H7 (cell line): ENCODE results near the gene RBBP9. TPM values are rescaled to one million over a fixed set of nuclear protein-coding genes. Genes with fewer than 3 reads are reported as not detected.

Source experiments
- DNase-seq: peaks from one replicate; pipeline ENCODE4 v3.0.0; 2012
- H3K27me3 ChIP-seq: 2 replicates; pipeline ENCODE4 v1.6.0; 2011; ENCODE audit warnings: mild to moderate bottlenecking, low read length; ENCODE audit not compliant: control insufficient read depth, insufficient read depth
- H3K36me3 ChIP-seq: replicated peaks from 2 replicates; pipeline ENCODE4 v1.5.1; 2011; ENCODE audit warnings: low read length; ENCODE audit not compliant: control insufficient read depth, insufficient read depth
- H3K4me3 ChIP-seq: 2 replicates; pipeline ENCODE4 v1.5.1; 2011; ENCODE audit warnings: low read depth, mild to moderate bottlenecking, control low read depth, low read length, moderate library complexity; ENCODE audit not compliant: insufficient read depth
- total RNA-seq: library from RNA; depleted of rRNA; stranded (reverse); fragments of >200 nt; shearing (Covaris generic); gene quantifications from 2 replicates; pipeline ENCODE4 v1.2.3, GENCODE V29; 2014; rRNA removed

Gene RBBP9
- total RNA-seq, 1 experiment from 2014 or later = 17.0 TPM

DNA sequence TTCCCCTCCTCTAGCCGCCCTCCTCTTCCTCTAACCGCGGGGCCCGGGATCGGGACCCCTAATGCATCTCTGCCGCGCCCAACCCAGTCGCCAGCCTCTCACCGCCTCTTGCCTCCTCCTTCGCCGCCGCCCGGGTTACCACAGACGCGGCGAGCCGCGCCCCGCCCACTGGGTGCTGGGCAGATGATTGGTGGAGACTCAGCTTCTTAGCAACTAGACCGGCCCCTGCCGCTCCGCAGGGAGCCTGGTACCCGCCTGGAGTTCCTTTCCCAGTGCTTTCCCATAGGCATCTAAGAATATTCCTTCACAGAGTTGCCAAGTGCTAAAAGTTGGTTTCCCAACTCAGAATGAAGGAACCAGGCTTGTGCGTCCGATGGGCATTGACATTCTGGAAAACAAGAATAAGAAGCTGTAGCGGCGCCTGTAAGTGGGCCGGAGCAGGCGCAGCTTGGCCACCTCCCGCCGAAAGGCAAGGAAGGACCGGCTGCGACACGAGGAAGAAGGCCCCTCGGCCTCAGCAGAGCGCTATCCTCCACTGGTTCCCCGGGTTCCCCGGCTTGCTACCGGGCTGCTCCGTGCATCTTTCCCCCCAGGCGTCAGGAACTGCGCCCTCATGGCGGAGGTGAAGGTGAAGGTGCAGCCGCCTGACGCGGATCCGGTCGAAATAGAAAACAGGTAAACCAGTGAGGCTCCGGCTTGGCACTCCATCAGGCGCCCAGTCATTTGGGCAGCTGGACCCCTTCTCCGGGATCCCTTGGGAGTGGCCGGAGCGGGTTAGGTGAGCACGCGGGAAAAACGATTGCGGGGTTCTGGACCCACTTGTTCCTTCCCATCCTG, 29.9 kb downstream of the RBBP9 start, which contains the start of the genes DZANK1 and POLR3F:
DZANK1 (minus strand) TSS at position 137 of the 837 bp plus-strand sequence. CDS start 1,672 bp downstream, outside the sequence.
POLR3F (plus strand) TSS at position 497 of the 837 bp plus-strand sequence; CDS start at position 614, 117 bp downstream.
- Histone ChIP-seq H3K27me3 (no peaks in the 10 kb centered on the region), H3K4me3 (peak within 1 kb of the TSS; percentile 76), H3K36me3 (no peaks in the 10 kb centered on the region)
- peak; percentile 97 for DNase-seq

- Histone ChIP-seq H3K27me3 (no peaks in the 10 kb centered on the region), H3K4me3 (peak overlapping the region; percentile 76), H3K36me3 (no peaks in the 10 kb centered on the region)
- DNase-seq = no peak
Observed at GRCh38 chr20:18466574-18466893, 30.5 kb downstream of the RBBP9 start.

DNA sequence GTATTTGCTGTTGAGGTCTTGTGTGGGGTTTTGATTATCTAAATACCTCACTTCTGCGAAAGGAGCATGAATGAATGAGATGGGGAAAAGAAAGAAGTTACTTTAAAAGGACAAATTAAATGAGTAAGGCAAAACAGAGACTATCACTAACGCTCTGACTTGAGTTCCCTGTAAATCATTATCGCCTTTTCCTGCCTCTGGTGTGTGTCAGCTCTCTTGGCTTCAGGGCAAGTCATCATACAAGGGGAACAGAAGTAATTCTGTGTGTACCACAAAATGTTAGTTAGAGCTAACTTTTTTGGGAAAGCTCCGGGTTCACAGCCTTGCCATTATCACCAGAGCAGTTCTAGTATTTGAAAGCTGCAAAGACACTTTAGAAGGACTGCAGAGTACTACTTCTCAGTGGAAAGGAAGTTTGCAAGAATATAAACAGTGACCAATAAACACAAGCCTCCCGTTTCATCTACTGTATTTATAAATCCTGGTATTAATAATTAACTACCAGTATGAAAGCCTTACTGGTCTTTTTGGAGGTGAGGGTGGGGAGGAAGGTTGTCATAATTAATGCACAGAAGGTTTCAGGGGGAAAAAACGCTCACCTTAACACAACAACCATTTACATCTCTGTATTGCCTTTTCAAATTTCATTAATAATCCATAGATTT, 31.4 kb downstream of the RBBP9 start:
- H3K36me3 ChIP-seq = no peaks in the 10 kb centered on the region
- H3K27me3 ChIP-seq = no peaks in the 10 kb centered on the region
- no peak overlapping the region for H3K4me3 ChIP-seq
- DNase-seq = no peak

DNA sequence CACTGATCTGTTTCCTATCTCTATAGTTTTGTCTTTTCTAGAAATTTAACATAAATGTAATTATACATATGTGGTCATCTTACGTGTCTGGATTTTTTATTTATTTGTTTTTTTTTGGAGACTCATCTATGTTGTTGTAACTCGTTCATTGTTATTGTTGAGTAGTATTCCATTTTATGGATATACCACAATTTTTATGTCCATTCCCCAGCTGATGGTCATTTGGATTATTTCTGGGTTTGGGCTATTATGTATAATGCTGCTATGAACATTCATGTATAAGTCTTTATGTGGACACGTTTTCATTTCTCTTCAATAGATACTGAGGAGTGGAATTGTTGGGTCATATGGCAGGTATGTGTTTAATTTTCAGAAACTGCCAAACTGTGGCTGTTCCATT, 40.4 kb downstream of the RBBP9 start:
- no peak overlapping the region for H3K4me3 ChIP-seq
- H3K27me3 ChIP-seq = no peaks in the 10 kb centered on the region
- no peaks in the 10 kb centered on the region for H3K36me3 ChIP-seq
- DNase-seq = no peak

DNA sequence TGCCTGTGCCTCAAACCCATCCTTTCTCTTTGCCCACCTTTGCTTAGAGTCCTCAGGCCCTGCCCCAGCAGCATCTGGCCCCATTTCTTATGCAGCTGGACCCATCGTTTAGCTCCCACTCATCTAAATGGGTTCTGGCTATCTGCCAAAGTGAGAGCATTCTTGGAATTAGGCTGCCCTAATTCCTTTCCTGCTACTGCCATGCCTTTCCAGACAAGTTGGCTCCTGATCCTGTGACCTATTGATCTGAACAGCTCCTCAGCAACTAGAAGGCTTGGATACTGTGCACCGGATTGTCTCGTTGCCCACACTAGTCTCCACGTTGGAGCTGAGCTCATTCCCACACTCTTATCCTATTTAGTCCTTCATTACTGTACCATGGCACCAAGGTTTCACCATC, 53.1 kb downstream of the RBBP9 start:
- no peak for DNase-seq

GRCh38 chr20:18440403-18440802, 56.6 kb downstream of the RBBP9 start:
- Histone ChIP-seq H3K36me3 (no peaks in the 10 kb centered on the region), H3K27me3 (no peaks in the 10 kb centered on the region), H3K4me3 (no peak overlapping the region)
- no peak for DNase-seq

More for the DNA sequence above, 53.1 kb downstream of the RBBP9 start:
- H3K36me3 ChIP-seq = no peaks in the 10 kb centered on the region
- no peak overlapping the region for H3K4me3 ChIP-seq
- no peaks in the 10 kb centered on the region for H3K27me3 ChIP-seq

DNA sequence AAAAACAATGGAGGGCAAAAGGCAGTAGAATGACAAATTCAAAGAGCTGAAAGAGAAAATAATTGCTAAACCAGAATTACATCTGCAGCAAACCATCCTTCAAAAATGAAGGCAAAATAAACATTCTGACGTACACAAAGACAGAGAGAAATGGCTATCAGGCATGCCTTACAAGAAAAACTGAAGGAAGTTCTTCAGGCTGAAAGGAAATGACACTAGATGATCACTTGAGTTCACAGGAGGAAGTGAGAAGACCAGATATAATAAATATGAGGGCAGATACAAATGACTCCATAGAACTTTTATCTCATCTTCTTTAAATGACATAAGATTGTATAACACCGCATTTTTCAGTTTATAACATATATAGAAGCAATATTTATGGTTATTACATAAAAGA, 60.2 kb downstream of the RBBP9 start:
- DNase-seq = no peak
- no peaks in the 10 kb centered on the region for H3K27me3 ChIP-seq
- H3K36me3 ChIP-seq = no peaks in the 10 kb centered on the region
- H3K4me3 ChIP-seq = no peak overlapping the region

Other genes starting within 250 kb of the RBBP9 start
- 25.5 and 29.0 TPM in 2 replicates for gene ZNF133, start 208.7 kb downstream of the RBBP9 start, total RNA-seq
- 1.7 and 2.8 TPM in 2 replicates for gene DZANK1, start 30.2 kb downstream of the RBBP9 start, total RNA-seq
- gene POLR3F, start 29.8 kb downstream of the RBBP9 start, total RNA-seq = 26.4 and 27.0 TPM in 2 replicates
- 92.0 and 94.0 TPM in 2 replicates for gene SEC23B, start 10.7 kb upstream of the RBBP9 start, total RNA-seq
- gene SMIM26, start 70.2 kb upstream of the RBBP9 start, total RNA-seq = 89.1 and 91.7 TPM in 2 replicates
- gene DTD1, start 90.8 kb upstream of the RBBP9 start, total RNA-seq = 54.2 and 54.8 TPM in 2 replicates